Liver (tissue), 9 donors: ENCODE data around the gene LRRD1. TPM values are rescaled to one million over a fixed set of nuclear protein-coding genes. Genes with fewer than 3 reads are reported as not detected.

Experiments used
- DNase-seq: peaks from one replicate; pipeline ENCODE4 v3.0.0-alpha.2; 2017; ENCODE audit warnings: low spot score
- H3K27ac ChIP-seq, 2 donors: one replicate each; pipeline ENCODE4 v1.7.0; 2013; ENCODE audit warnings: inconsistent platforms in 2 of 2, low read length in 2 of 2, control low read depth in 1 of 2, low read depth in 1 of 2, mild to moderate bottlenecking in 1 of 2
- H3K27me3 ChIP-seq, 4 donors: one replicate each; pipeline versions ENCODE4 v1.6.1 to v1.7.0; 2013; ENCODE audit warnings: low read length in 3 of 4, inconsistent platforms in 1 of 4, mild to moderate bottlenecking in 1 of 4, moderate library complexity in 1 of 4; ENCODE audit not compliant: control insufficient read depth in 4 of 4, insufficient read depth in 4 of 4
- H3K36me3 ChIP-seq, 4 donors: one replicate each; pipeline versions ENCODE4 v1.6.1 to v1.7.0; 2013; ENCODE audit warnings: low read length in 3 of 4, mild to moderate bottlenecking in 3 of 4, low read depth in 1 of 4, moderate library complexity in 1 of 4; ENCODE audit not compliant: control insufficient read depth in 4 of 4, insufficient read depth in 3 of 4
- H3K4me1 ChIP-seq, 4 donors: one replicate each; pipeline versions ENCODE4 v1.6.1 to v1.7.0; 2013; ENCODE audit warnings: low read length in 3 of 4, mild to moderate bottlenecking in 3 of 4, moderate library complexity in 1 of 4; ENCODE audit not compliant: control insufficient read depth in 4 of 4, insufficient read depth in 4 of 4
- H3K4me3 ChIP-seq, 3 donors: one replicate each; pipeline versions ENCODE4 v1.6.1 to v1.7.0; 2013; ENCODE audit warnings: low read length in 3 of 3, control low read depth in 1 of 3, low read depth in 1 of 3, mild to moderate bottlenecking in 1 of 3
- H3K9ac ChIP-seq, 2 donors: one replicate each; pipeline ENCODE4 v1.7.0; 2013; ENCODE audit warnings: low read length in 2 of 2, mild to moderate bottlenecking in 2 of 2, moderate library complexity in 2 of 2, control low read depth in 1 of 2, low read depth in 1 of 2
- H3K9me3 ChIP-seq, 4 donors: one replicate each; pipeline versions ENCODE4 v1.6.1 to v1.7.0; 2013; ENCODE audit warnings: low read length in 3 of 4; ENCODE audit not compliant: control insufficient read depth in 4 of 4
- EGR1 ChIP-seq, 2 donors: IDR thresholded peaks; 2 replicates each; pipeline ENCODE4 v1.6.1; 2016 to 2018; ENCODE audit warnings: antibody characterized with exemption in 2 of 2, low read depth in 2 of 2
- FOXA1 ChIP-seq: IDR thresholded peaks from 2 replicates; pipeline ENCODE4 v1.6.1; 2016; ENCODE audit warnings: antibody characterized with exemption
- FOXA2 ChIP-seq: IDR thresholded peaks from 2 replicates; pipeline ENCODE4 v1.6.1; 2016; ENCODE audit warnings: antibody characterized with exemption
- GABPA ChIP-seq, 2 donors: IDR thresholded peaks in 1 of 2; conservative IDR thresholded peaks in 1 of 2; 2 replicates each; pipeline ENCODE4 v1.6.1; 2016; ENCODE audit warnings: antibody characterized with exemption in 2 of 2, mild to moderate bottlenecking in 1 of 2, moderate library complexity in 1 of 2
- HNF4A ChIP-seq, 2 donors: conservative IDR thresholded peaks; 2 replicates each; pipeline ENCODE4 v1.6.1; 2016; ENCODE audit warnings: antibody characterized with exemption in 2 of 2, mild to moderate bottlenecking in 2 of 2
- HNF4G ChIP-seq: IDR thresholded peaks from 2 replicates; pipeline ENCODE4 v1.6.1; 2016; ENCODE audit warnings: antibody characterized with exemption
- JUND ChIP-seq, 2 donors: IDR thresholded peaks; 2 replicates each; pipeline ENCODE4 v1.6.1; 2016; ENCODE audit warnings: antibody characterized with exemption in 2 of 2
- MAX ChIP-seq: IDR thresholded peaks from 2 replicates; pipeline ENCODE4 v1.6.1; 2016; ENCODE audit warnings: antibody characterized with exemption
- NR2F2 ChIP-seq: IDR thresholded peaks from 2 replicates; pipeline ENCODE4 v1.6.1; 2016; ENCODE audit warnings: antibody characterized with exemption
- RAD21 ChIP-seq, 2 donors: IDR thresholded peaks; 2 replicates each; pipeline ENCODE4 v1.6.1; 2016; ENCODE audit warnings: antibody characterized with exemption in 2 of 2, mild to moderate bottlenecking in 2 of 2
- RXRA ChIP-seq, 2 donors: IDR thresholded peaks; 2 replicates each; pipeline ENCODE4 v1.6.1; 2017 to 2018; ENCODE audit warnings: antibody characterized with exemption in 2 of 2, mild to moderate bottlenecking in 1 of 2
- SP1 ChIP-seq: IDR thresholded peaks from 2 replicates; pipeline ENCODE4 v1.6.1; 2018; ENCODE audit warnings: antibody characterized with exemption, mild to moderate bottlenecking
- TAF1 ChIP-seq: conservative IDR thresholded peaks from 2 replicates; pipeline ENCODE4 v1.6.1; 2016; ENCODE audit warnings: antibody characterized with exemption, mild to moderate bottlenecking
- YY1 ChIP-seq: IDR thresholded peaks from 2 replicates; pipeline ENCODE4 v1.6.1; 2016; ENCODE audit warnings: antibody characterized with exemption, mild to moderate bottlenecking
- WGBS: extraction: QIAGEN DNeasy Blood & Tissue Kit; methylation state at CpG from one replicate; pipeline ENCODE4 v1.1.7; 2013; 5-methylcytosine and 5-hydroxymethylcytosine counted together
- polyA plus RNA-seq, 2 donors: library from polyadenylated mRNA; stranded (reverse) in 1 of 2; unstranded in 1 of 2; fragments of 200-250 nt in 1 of 2; fragments of >200 nt in 1 of 2; fragmentation: Nextera tagmentation in 1 of 2; extraction: Ambion mirVana in 1 of 2; gene quantifications; one replicate each; pipeline versions ENCODE4 v1.2.1 to v1.2.3, GENCODE V29; 2013 to 2015
- total RNA-seq, 2 donors: library from RNA; depleted of rRNA; stranded (reverse); fragments of >200 nt; gene quantifications; one replicate each; pipeline ENCODE4 v1.2.3, GENCODE V29; 2014
- TF ChIP-seq, protein P1 (sequence below): IDR thresholded peaks from 2 replicates; pipeline ENCODE4 v1.6.1; 2016; ENCODE audit warnings: antibody characterized with exemption, mild to moderate bottlenecking
- TF ChIP-seq, protein P2 (sequence below): fragments of 150-350 bp; IDR thresholded peaks from 2 replicates; pipeline ENCODE4 v1.5.1; 2017; ENCODE audit warnings: improper control_type of control experiment, low read depth, low read length; ENCODE audit not compliant: missing input control
- TF ChIP-seq, protein P3 (sequence below): IDR thresholded peaks from 2 replicates; pipeline ENCODE4 v1.6.1; 2016; ENCODE audit warnings: antibody characterized with exemption
- TF ChIP-seq, protein P4 (sequence below): IDR thresholded peaks from 2 replicates; pipeline ENCODE4 v1.6.1; 2016; ENCODE audit warnings: antibody characterized with exemption
- donor health status: healthy.
- donor health status: healthy.
- donor health status: healthy.
- donor health status: healthy.
- donor health status: healthy.

Gene LRRD1
- total and polyA plus RNA-seq, 4 donors, result not detected

DNA sequence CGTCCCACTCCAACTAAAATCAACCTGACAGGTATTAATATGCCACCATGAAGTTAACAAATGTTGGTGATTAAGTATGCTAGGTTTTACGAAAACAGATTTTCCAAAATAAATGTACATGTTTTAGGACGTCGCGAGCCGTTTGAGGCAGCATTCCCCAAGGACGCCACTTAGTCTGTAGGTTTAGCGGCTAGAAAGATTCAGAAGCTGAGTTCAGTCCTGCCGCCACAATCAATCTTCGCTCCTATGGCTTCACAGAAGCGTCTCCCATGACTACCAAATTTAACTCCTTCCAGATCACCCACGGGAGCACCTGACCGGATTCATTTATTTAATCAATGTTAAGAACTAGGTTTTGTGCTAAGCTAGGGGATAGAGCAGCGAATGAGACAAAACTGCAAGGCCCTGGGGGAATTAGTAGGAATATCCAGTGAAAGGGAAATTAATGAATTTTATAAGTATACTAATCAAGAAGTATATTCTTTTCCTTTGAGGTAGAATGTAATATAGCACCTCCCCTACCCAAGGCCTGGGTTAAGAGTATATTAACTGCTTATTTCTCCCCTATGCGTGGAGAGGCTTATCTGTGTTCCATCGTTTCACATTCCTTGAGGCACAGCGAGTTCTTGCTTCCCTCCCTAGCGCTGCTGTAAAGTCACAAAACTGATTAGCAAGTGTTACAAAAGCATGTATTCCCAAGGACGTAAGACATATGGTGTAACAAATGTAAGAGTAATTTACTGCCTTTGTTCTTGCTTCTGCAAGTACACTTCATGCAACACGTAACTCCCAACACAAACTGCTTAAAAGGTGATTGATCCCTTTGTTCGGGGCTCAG, 43.7 kb downstream of the LRRD1 start:
- WGBS, result 21% methylated on average over 21 of the region's 21 CpGs
- Histone ChIP-seq H3K9ac (peak overlapping the region; percentile 88 to 92), H3K4me1 (peaks cover 1 to 25% (median 13%) of the 10 kb centered on the region in 4 donors), H3K27ac (peak overlapping the region; percentile 91 to 97), H3K9me3 (no peaks in the 10 kb centered on the region), H3K36me3 (peaks cover 2 to 5% (median 3%) of the 10 kb centered on the region in 4 donors), H3K4me3 (peak overlapping the region; percentile 71 to 93 (median 93)), H3K27me3 (no peaks in the 10 kb centered on the region)
- TF ChIP-seq TAF1 (peak; percentile 11), SP1 (no peak), YY1 (peak; percentile 57)
- TF ChIP-seq, protein P1, sequence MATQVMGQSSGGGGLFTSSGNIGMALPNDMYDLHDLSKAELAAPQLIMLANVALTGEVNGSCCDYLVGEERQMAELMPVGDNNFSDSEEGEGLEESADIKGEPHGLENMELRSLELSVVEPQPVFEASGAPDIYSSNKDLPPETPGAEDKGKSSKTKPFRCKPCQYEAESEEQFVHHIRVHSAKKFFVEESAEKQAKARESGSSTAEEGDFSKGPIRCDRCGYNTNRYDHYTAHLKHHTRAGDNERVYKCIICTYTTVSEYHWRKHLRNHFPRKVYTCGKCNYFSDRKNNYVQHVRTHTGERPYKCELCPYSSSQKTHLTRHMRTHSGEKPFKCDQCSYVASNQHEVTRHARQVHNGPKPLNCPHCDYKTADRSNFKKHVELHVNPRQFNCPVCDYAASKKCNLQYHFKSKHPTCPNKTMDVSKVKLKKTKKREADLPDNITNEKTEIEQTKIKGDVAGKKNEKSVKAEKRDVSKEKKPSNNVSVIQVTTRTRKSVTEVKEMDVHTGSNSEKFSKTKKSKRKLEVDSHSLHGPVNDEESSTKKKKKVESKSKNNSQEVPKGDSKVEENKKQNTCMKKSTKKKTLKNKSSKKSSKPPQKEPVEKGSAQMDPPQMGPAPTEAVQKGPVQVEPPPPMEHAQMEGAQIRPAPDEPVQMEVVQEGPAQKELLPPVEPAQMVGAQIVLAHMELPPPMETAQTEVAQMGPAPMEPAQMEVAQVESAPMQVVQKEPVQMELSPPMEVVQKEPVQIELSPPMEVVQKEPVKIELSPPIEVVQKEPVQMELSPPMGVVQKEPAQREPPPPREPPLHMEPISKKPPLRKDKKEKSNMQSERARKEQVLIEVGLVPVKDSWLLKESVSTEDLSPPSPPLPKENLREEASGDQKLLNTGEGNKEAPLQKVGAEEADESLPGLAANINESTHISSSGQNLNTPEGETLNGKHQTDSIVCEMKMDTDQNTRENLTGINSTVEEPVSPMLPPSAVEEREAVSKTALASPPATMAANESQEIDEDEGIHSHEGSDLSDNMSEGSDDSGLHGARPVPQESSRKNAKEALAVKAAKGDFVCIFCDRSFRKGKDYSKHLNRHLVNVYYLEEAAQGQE, result peak; percentile 4
- DNase-seq, result no peak

- WGBS, result under 1% methylated on average over 73 of the region's 73 CpGs
- H3K27ac ChIP-seq, result peak within 1 kb of the TSS; percentile 91 to 97
- no peaks in the 10 kb centered on the region for H3K27me3 ChIP-seq
- DNase-seq, result peak; percentile 98
- peak within 1 kb of the TSS; percentile 71 to 93 (median 93) for H3K4me3 ChIP-seq
- no peaks in the 10 kb centered on the region for H3K9me3 ChIP-seq
- peaks cover 5 to 9% (median 7%) of the 10 kb centered on the region in 4 donors for H3K36me3 ChIP-seq
- TF ChIP-seq JUND (IDR thresholded peaks at IDR 0.05), result no peak
- TF ChIP-seq, protein P2, sequence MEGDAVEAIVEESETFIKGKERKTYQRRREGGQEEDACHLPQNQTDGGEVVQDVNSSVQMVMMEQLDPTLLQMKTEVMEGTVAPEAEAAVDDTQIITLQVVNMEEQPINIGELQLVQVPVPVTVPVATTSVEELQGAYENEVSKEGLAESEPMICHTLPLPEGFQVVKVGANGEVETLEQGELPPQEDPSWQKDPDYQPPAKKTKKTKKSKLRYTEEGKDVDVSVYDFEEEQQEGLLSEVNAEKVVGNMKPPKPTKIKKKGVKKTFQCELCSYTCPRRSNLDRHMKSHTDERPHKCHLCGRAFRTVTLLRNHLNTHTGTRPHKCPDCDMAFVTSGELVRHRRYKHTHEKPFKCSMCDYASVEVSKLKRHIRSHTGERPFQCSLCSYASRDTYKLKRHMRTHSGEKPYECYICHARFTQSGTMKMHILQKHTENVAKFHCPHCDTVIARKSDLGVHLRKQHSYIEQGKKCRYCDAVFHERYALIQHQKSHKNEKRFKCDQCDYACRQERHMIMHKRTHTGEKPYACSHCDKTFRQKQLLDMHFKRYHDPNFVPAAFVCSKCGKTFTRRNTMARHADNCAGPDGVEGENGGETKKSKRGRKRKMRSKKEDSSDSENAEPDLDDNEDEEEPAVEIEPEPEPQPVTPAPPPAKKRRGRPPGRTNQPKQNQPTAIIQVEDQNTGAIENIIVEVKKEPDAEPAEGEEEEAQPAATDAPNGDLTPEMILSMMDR, result peak; percentile 5
- no peak for TF ChIP-seq HNF4G
- TF ChIP-seq, protein P3, sequence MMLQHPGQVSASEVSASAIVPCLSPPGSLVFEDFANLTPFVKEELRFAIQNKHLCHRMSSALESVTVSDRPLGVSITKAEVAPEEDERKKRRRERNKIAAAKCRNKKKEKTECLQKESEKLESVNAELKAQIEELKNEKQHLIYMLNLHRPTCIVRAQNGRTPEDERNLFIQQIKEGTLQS, result no peak
- peak in 1 of 2 donors; percentile 7 for TF ChIP-seq RAD21 (IDR thresholded peaks at IDR 0.05)
- TF ChIP-seq TAF1, result peak; percentile 39
- peak; percentile 86 for TF ChIP-seq SP1
- peak; percentile 11 for TF ChIP-seq NR2F2
- TF ChIP-seq RXRA (IDR thresholded peaks at IDR 0.05), result peak; percentile 57 to 86
- no peak for TF ChIP-seq FOXA1
- TF ChIP-seq EGR1 (IDR thresholded peaks at IDR 0.05; ENCODE audit: low read depth in 2 of 2), result peak in 1 of 2 donors; percentile 44
- peak; percentile 69 for TF ChIP-seq MAX
- peak; percentile 27 for TF ChIP-seq FOXA2
- TF ChIP-seq GABPA (IDR thresholded peaks at IDR 0.05 in 1 of 2, conservative IDR thresholded peaks at IDR 0.05 in 1 of 2), result peak in 1 of 2 donors; percentile 51
- TF ChIP-seq, protein P1, result peak; percentile 90
- peak; percentile 93 for TF ChIP-seq YY1
- TF ChIP-seq, protein P4, sequence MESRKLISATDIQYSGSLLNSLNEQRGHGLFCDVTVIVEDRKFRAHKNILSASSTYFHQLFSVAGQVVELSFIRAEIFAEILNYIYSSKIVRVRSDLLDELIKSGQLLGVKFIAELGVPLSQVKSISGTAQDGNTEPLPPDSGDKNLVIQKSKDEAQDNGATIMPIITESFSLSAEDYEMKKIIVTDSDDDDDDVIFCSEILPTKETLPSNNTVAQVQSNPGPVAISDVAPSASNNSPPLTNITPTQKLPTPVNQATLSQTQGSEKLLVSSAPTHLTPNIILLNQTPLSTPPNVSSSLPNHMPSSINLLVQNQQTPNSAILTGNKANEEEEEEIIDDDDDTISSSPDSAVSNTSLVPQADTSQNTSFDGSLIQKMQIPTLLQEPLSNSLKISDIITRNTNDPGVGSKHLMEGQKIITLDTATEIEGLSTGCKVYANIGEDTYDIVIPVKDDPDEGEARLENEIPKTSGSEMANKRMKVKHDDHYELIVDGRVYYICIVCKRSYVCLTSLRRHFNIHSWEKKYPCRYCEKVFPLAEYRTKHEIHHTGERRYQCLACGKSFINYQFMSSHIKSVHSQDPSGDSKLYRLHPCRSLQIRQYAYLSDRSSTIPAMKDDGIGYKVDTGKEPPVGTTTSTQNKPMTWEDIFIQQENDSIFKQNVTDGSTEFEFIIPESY, result peak; percentile 85
- TF ChIP-seq HNF4A (conservative IDR thresholded peaks at IDR 0.05), result no peak
- peaks cover 2 to 25% (median 13%) of the 10 kb centered on the region in 4 donors for H3K4me1 ChIP-seq
- peak within 1 kb of the TSS; percentile 88 to 92 for H3K9ac ChIP-seq
These were observed 44.5 kb downstream of the LRRD1 start, which contains the start of gene CYP51A1 for GRCh38 chr7:92134271-92135051. Gene CYP51A1, minus strand, starts transcription at chr7:92134477. Its CDS starts 113 bp downstream, at chr7:92134364.
